Measurements from ENCODE around the gene SLC38A6.
"Not testable (repeated sequence)": the region's sequence is repeated elsewhere in the genome, so short reads cannot be mapped to it uniquely, and the experiment has no call there.

SLC38A6 gene

DNA sequence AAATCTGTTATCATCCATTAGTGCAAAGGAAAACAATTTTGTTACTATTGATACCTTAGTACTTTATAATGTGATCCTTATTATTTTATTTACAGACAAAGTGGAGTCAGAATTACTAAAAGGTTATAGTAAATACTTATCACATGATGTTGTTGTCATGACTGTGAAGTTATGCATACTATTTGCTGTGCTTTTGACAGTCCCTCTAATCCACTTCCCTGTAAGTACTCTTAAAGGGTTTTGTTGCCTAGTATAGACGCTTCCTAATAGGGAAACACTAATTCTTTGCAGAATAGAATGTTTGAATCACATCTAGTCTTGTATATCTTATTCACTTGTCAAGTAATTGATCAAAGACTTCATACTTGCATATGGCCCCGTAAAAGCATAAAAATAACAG, 69.4 kb downstream of the SLC38A6 start:
- no peak overlapping the region for H3K27ac ChIP-seq
- TF ChIP-seq ZFX (IDR thresholded peaks at IDR 0.05; ENCODE audit: borderline replicate concordance) (no peak), CTCF (IDR thresholded peaks at IDR 0.05) (no peak)

- TF ChIP-seq CTCF (IDR thresholded peaks at IDR 0.05): no peak
- TF ChIP-seq ZFX (IDR thresholded peaks at IDR 0.05; ENCODE audit: borderline replicate concordance): no peak
- no peak overlapping the region for H3K27ac ChIP-seq
Observed at GRCh38 chr14:61051051-61051450, 70.0 kb downstream of the SLC38A6 start.

GRCh38 chr14:61051621-61052020, 70.6 kb downstream of the SLC38A6 start:
- TF ChIP-seq CTCF (IDR thresholded peaks at IDR 0.05) (no peak), ZFX (IDR thresholded peaks at IDR 0.05; ENCODE audit: borderline replicate concordance) (no peak)

DNA sequence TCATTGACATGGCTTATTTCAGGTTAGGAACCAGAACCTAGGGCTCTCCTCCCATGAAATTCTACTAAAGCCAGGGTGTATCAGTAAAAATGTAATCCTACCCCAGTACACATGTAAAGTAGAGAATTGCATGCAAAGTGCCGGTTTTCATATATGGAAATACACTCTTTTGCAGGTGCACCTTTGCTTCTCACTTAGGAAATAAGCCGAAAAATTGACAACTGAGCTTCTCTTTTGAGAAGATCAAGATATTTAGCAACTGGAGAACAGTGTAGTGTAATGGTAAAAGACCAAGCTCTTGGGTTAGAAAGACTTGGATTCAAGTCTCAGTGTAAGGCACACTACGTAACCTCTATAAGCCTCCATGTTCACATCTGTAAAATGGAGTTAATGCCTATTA, 82.4 kb downstream of the SLC38A6 start:
- TF ChIP-seq ZFX (IDR thresholded peaks at IDR 0.05; ENCODE audit: borderline replicate concordance): no peak
- TF ChIP-seq CTCF (IDR thresholded peaks at IDR 0.05): no peak
- no peak overlapping the region for H3K27ac ChIP-seq

More at GRCh38 chr14:61051621-61052020, 70.6 kb downstream of the SLC38A6 start:
- no peak overlapping the region for H3K27ac ChIP-seq

- no peak for TF ChIP-seq ZFX (IDR thresholded peaks at IDR 0.05; ENCODE audit: borderline replicate concordance)
- TF ChIP-seq CTCF (IDR thresholded peaks at IDR 0.05): no peak
- no peak overlapping the region for H3K27ac ChIP-seq
Observed at GRCh38 chr14:61064210-61064609, 83.2 kb downstream of the SLC38A6 start.

DNA sequence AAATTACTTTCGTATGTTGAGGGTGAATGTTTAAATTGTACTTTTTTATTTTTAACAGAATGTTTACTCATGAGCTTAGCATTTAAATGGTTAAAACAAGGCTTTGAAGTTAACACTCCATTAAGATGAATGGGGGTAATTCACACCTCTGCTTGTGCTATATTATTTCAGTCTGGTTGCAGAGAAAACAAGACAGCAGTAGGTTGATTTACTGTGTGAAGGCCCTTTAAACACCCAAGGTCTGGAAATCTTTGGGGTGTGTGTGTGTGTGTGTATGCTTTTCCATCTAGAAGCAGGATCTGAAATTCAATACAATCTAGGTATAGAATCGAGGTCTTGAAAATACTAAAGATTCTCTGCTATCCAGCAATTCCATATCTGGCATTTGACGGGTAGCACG, 83.8 kb downstream of the SLC38A6 start:
- H3K27ac ChIP-seq: no peak overlapping the region
- no peak for TF ChIP-seq ZFX (IDR thresholded peaks at IDR 0.05; ENCODE audit: borderline replicate concordance)
- TF ChIP-seq CTCF (IDR thresholded peaks at IDR 0.05): no peak

- no peak for TF ChIP-seq ZFX (IDR thresholded peaks at IDR 0.05; ENCODE audit: borderline replicate concordance)
- no peak overlapping the region for H3K27ac ChIP-seq
Observed at GRCh38 chr14:61065656-61066055, 84.6 kb downstream of the SLC38A6 start.

- H3K27ac ChIP-seq: not testable (repeated sequence)
Observed at GRCh38 chr14:61072442-61072841, 91.4 kb downstream of the SLC38A6 start.
